Psoas muscle (tissue), 8 donors: ENCODE data around the gene CTPS1. TPM values are rescaled to one million over a fixed set of nuclear protein-coding genes. Genes with fewer than 3 reads are reported as not detected.

ENCODE experiments used
- ATAC-seq, 4 donors: fragments of 200-7000 bp; cut with Tn5 transposase; one replicate each; pipeline ENCODE4 v1.9.1; 2020; ENCODE audit warnings: moderate library complexity in 3 of 4, mild to moderate bottlenecking in 2 of 4
- DNase-seq, 2 donors: peaks; one replicate each; pipeline ENCODE4 v3.0.0-alpha.2; 2020
- H3K27ac ChIP-seq: fragments of 200-600 bp; one replicate; pipeline ENCODE4 v1.8.0; 2022
- H3K27me3 ChIP-seq, 3 donors: fragments of 200-600 bp in 1 of 3; one replicate each; pipeline versions ENCODE4 v1.6.1 to v1.8.0; 2013 to 2022; ENCODE audit warnings: low read length in 2 of 3, mild to moderate bottlenecking in 2 of 3, moderate library complexity in 1 of 3; ENCODE audit not compliant: insufficient read depth in 3 of 3
- H3K36me3 ChIP-seq, 2 donors: fragments of 200-600 bp in 1 of 2; one replicate each; pipeline versions ENCODE4 v1.6.1 to v1.8.0; 2013 to 2022; ENCODE audit warnings: low read depth in 1 of 2, mild to moderate bottlenecking in 1 of 2, moderate library complexity in 1 of 2; ENCODE audit not compliant: insufficient read depth in 1 of 2
- H3K4me1 ChIP-seq: fragments of 200-600 bp; one replicate; pipeline ENCODE4 v1.8.0; 2022
- H3K4me3 ChIP-seq: fragments of 200-600 bp; one replicate; pipeline ENCODE4 v1.8.0; 2022; ENCODE audit warnings: mild to moderate bottlenecking
- H3K9me3 ChIP-seq: fragments of 200-600 bp; one replicate; pipeline ENCODE4 v1.8.0; 2022
- WGBS, 3 donors: extraction: QIAGEN DNeasy Blood & Tissue Kit; methylation state at CpG; one replicate each; pipeline versions ENCODE4 v1.1.6 to v1.1.7; 2013; 5-methylcytosine and 5-hydroxymethylcytosine counted together
- intact Hi-C, 2 donors: fragments of 100-400 bp; cut with DNase I; formaldehyde crosslinking; loops; one replicate each; pipeline versions ENCODE4 v1.11.0 to v1.14.2; 2022
- polyA plus RNA-seq, 3 donors: library from polyadenylated mRNA; stranded (reverse); fragments of 200-250 nt; gene quantifications; one replicate each; pipeline ENCODE4 v1.2.3, GENCODE V29; 2013
- total RNA-seq, 4 donors: library from RNA; stranded (reverse); fragmentation: NEBNext Ultra II Directional in 2 of 4; extraction: Animal tissue kit (Norgen Biotek cat#: 25700) in 2 of 4; gene quantifications; one replicate each; pipeline versions ENCODE4 v1.2.1 to v1.2.4, GENCODE V29; 2021 to 2023
- TF ChIP-seq, protein P1 (sequence below): fragments of 200-600 bp; IDR thresholded peaks from one replicate; pipeline ENCODE4 v1.8.0; 2022; ENCODE audit warnings: antibody characterized with exemption
- donor health status: healthy with polysubstance abuse.
- donor health status: DM: no; HTN: no; CAD: no; lungs with moderate emphysema.
- donor health status: Bipolar disorder and iron deficiency.
- donor health status: healthy.
- donor health status: DM: yes; HTN: yes; CAD: no.
- donor health status: DM: no; HTN: no; CAD: no.
- donor health status: DM: no; HTN: no; CAD: no.
- donor health status: DM: yes; HTN: yes; CAD: no.

Gene CTPS1
- total and polyA plus RNA-seq, 7 donors: 8.0 to 43.5 (median 20.8) TPM

DNA sequence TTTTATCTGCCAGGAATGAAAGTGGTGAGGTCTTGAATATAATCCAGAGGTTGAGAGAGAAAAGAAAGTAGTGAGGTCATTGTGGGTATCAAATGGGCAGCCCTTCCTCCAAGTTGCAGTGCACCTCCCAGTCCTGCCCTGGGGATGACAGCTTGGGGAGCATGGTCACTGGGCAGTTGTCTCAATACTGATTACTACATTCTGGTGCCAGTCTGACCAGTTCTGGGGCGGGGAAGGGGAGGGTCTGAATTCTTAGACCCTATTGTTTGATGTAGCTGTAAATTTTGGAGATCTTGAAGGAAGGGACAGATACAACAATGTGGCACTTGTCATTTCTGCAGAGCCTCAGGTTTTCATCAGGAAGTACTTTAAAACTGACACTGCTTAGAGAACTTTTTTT lies 30.8 kb downstream of the CTPS1 start:
- Histone ChIP-seq H3K9me3 (no peaks in the 10 kb centered on the region), H3K4me1 (no peaks in the 10 kb centered on the region), H3K4me3 (no peak overlapping the region), H3K27me3 (no peaks in the 10 kb centered on the region), H3K36me3 (peaks cover 7 to 80% of the 10 kb centered on the region in 2 donors), H3K27ac (no peak overlapping the region)
- DNase-seq: no peak
- ATAC-seq: no peak
- intact Hi-C loops: loop anchor here in 1 of 2 donors (10.0 kb wide), 1 partner anchor 224 kb away; no protein-coding TSS in a partner anchor
- TF ChIP-seq, protein P1, sequence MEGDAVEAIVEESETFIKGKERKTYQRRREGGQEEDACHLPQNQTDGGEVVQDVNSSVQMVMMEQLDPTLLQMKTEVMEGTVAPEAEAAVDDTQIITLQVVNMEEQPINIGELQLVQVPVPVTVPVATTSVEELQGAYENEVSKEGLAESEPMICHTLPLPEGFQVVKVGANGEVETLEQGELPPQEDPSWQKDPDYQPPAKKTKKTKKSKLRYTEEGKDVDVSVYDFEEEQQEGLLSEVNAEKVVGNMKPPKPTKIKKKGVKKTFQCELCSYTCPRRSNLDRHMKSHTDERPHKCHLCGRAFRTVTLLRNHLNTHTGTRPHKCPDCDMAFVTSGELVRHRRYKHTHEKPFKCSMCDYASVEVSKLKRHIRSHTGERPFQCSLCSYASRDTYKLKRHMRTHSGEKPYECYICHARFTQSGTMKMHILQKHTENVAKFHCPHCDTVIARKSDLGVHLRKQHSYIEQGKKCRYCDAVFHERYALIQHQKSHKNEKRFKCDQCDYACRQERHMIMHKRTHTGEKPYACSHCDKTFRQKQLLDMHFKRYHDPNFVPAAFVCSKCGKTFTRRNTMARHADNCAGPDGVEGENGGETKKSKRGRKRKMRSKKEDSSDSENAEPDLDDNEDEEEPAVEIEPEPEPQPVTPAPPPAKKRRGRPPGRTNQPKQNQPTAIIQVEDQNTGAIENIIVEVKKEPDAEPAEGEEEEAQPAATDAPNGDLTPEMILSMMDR: no peak
- 87 to 97% (median 96%) methylated on average over 1 of the region's 1 CpG for whole genome bisulfite sequencing, 3 donors

DNA sequence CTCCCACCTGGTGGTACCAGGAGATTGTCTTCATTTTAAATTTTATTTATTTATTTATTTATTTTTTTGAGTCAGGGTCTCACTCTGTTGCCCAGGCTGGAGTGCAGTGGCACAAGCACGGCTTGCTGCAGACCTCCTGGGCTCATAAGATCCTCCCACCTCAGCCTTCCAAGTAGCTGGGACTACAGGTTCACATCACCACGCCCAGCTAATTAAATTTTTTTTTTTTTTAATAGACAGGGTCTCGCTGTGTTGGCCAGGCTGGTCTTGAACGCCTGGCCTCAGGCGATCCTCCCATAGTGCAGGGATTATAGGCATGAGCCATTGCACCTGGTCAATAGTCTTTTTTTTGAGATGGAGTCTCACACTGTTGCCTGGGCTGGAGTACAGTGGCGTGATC lies 33.5 kb downstream of the CTPS1 start:
- Histone ChIP-seq H3K27ac (no peak overlapping the region), H3K4me1 (no peaks in the 10 kb centered on the region), H3K36me3 (peaks cover 7 to 65% of the 10 kb centered on the region in 2 donors), H3K9me3 (no peaks in the 10 kb centered on the region), H3K4me3 (no peak overlapping the region), H3K27me3 (no peaks in the 10 kb centered on the region)
- 92 to 96% (median 93%) methylated on average over 6 of the region's 6 CpGs for WGBS, 3 donors
- ATAC-seq (no peak), DNase-seq (no peak)
- TF ChIP-seq, protein P1: no peak
- intact Hi-C loops: loop anchor here in 1 of 2 donors (10.0 kb wide), 1 partner anchor 222 kb away; no protein-coding TSS in a partner anchor

DNA sequence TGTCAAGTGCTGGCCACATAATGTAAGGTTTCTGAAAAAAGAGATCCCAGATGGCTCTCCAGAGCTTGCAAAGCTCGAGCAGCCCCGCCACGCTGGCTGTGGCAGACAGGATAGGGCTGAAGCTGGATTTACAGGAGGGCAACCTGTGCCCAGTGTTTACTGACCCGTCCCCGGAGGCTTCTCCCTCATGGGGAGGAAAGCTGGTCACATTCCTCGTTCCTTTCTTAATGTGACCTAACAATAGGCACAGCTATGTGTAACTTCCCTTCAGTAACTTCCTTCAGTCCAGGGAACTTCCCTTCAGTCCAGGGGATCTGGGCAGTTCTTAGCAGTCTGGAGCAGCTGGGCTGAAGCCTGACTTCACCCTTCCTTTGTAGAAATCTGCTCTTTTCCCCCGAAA lies 34.3 kb downstream of the CTPS1 start:
- ATAC-seq (peak in 1 of 4 donors; percentile 41), DNase-seq (no peak)
- WGBS, 3 donors: 77 to 83% (median 77%) methylated on average over 7 of the region's 7 CpGs
- no peaks in the 10 kb centered on the region for H3K9me3 ChIP-seq
- TF ChIP-seq, protein P1: no peak
- H3K4me1 ChIP-seq: no peaks in the 10 kb centered on the region
- no peak overlapping the region for H3K4me3 ChIP-seq
- no peaks in the 10 kb centered on the region for H3K27me3 ChIP-seq
- peaks cover 7 to 63% of the 10 kb centered on the region in 2 donors for H3K36me3 ChIP-seq
- no peak overlapping the region for H3K27ac ChIP-seq
- intact Hi-C loops: loop anchor here in 1 of 2 donors (10.0 kb wide), 1 partner anchor 221 kb away; no protein-coding TSS in a partner anchor

DNA sequence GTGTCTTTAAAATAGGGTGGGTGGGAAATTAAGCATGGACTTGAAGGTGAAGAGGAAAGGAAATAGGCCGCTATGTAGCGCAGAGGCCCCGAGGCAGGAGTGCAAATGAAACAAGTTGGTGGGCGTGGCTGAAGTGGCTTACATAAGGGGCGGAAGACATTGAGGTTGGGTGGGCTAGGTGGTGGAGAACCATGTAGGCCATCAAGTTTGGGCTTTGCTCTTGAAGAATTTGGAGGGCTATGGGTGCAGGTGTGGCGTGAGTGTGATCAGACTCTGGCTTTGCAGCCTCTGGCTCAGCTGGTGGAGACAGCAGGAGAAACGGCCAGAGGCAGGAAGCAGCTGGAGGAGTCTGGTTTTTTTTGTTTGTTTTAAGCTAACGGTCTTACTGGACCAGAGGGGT lies 35.4 kb downstream of the CTPS1 start:
- DNase-seq: no peak
- intact Hi-C loops: loop anchor here in 1 of 2 donors (10.0 kb wide), 1 partner anchor 220 kb away; no protein-coding TSS in a partner anchor
- no peaks in the 10 kb centered on the region for H3K27me3 ChIP-seq
- no peak overlapping the region for H3K27ac ChIP-seq
- TF ChIP-seq, protein P1: no peak
- 70 to 78% (median 72%) methylated on average over 8 of the region's 8 CpGs for WGBS, 3 donors
- H3K4me1 ChIP-seq: no peaks in the 10 kb centered on the region
- H3K4me3 ChIP-seq: no peak overlapping the region
- H3K36me3 ChIP-seq: peaks cover 7 to 52% of the 10 kb centered on the region in 2 donors
- no peaks in the 10 kb centered on the region for H3K9me3 ChIP-seq
- ATAC-seq: no peak
